NT2/D1 (cell line): ENCODE data around the gene QRICH2.

ENCODE experiments used
- SUZ12 ChIP-seq: IDR thresholded peaks from 2 replicates; pipeline ENCODE4 v1.6.1; 2011; ENCODE audit not compliant: insufficient read length, insufficient read depth; ENCODE audit errors: extremely low read depth
- ZNF274 ChIP-seq: IDR thresholded peaks from 2 replicates; pipeline ENCODE4 v1.6.1; 2011; ENCODE audit warnings: mild to moderate bottlenecking, low read depth, low read length

DNA sequence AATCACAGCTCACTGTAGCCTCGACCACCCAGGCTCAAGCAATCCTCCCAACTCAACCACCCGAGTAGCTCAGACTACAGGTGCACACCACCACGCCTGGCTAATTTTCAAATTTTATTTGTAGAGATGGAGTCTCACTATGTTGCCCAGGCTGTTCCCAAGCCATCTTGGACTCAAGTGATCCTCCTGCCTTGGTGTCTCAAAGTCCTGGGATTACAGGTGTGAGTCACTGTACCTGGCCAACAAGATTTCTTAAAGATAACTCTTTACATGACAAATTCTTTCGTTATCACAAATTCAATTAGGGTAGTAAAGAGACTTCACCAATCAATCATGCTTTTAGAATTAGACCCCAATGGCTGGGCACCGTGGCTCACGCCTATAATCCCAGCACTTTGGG lies 33.2 kb upstream of the QRICH2 start:
- no peak for TF ChIP-seq SUZ12
- TF ChIP-seq ZNF274: no peak
